H1 (cell line): ENCODE results near the gene CDH15. TPM values are rescaled to one million over a fixed set of nuclear protein-coding genes. Genes with fewer than 3 reads are reported as not detected.

Source experiments
- CTCF ChIA-PET: fragments of 300-600 bp; sonication (Branson Sonifier 250); formaldehyde crosslinking; loops from one replicate; lab custom pipeline; 2021; ENCODE audit not compliant: partially characterized antibody; lab: Charles Lee
- POLR2A ChIA-PET: fragments of 300-600 bp; sonication (Branson Sonifier 250); formaldehyde crosslinking; loops from one replicate; lab custom pipeline; 2021; ENCODE audit warnings: inconsistent platforms; ENCODE audit not compliant: partially characterized antibody; lab: Charles Lee
- DNase-seq, 2 experiments: peaks; one replicate each; pipeline versions ENCODE4 v3.0.0 to v3.0.0-alpha.2; 2010 to 2022; ENCODE audit warnings: low spot score in 2 of 2, low read depth in 1 of 2, mixed read lengths in 1 of 2
- FAIRE-seq: peaks from 2 replicates; lab custom pipeline; 2011; peaks lifted over from hg19 to GRCh38; lab: Jason Lieb, UNC
- H2AFZ ChIP-seq: 2 replicates; pipeline ENCODE4 v1.8.1; 2012; ENCODE audit warnings: low read length, inconsistent platforms
- H2AK5ac ChIP-seq: 2 replicates; pipeline ENCODE4 v1.6.1; 2013; ENCODE audit warnings: low read depth, low read length
- H2BK120ac ChIP-seq: replicated peaks from 2 replicates; pipeline ENCODE3; 2013; ENCODE audit warnings: low read depth, low read length, inconsistent platforms
- H2BK12ac ChIP-seq: 2 replicates; pipeline ENCODE4 v1.6.1; 2013; ENCODE audit warnings: low read depth, low read length
- H2BK15ac ChIP-seq: 2 replicates; pipeline ENCODE4 v1.6.1; 2013; ENCODE audit warnings: low read length
- H2BK20ac ChIP-seq: 2 replicates; pipeline ENCODE4 v1.6.1; 2013; ENCODE audit warnings: low read length
- H2BK5ac ChIP-seq: 2 replicates; pipeline ENCODE4 v1.6.1; 2013; ENCODE audit warnings: low read depth, low read length
- H3K14ac ChIP-seq: 2 replicates; pipeline ENCODE4 v1.6.1; 2013; ENCODE audit warnings: inconsistent platforms; ENCODE audit not compliant: insufficient read length
- H3K18ac ChIP-seq: 2 replicates; pipeline ENCODE4 v1.6.1; 2013; ENCODE audit warnings: low read length; ENCODE audit errors: extremely low read depth
- H3K23ac ChIP-seq: 2 replicates; pipeline ENCODE4 v1.6.1; 2013; ENCODE audit warnings: inconsistent platforms; ENCODE audit not compliant: insufficient read length
- H3K23me2 ChIP-seq: 2 replicates; pipeline ENCODE4 v1.6.1; 2013; ENCODE audit warnings: low read depth, low read length
- H3K27ac ChIP-seq: 2 replicates; pipeline ENCODE4 v1.6.1; 2011; ENCODE audit warnings: low read depth, low read length, inconsistent platforms
- H3K27me3 ChIP-seq, 4 experiments: replicated peaks in 1 of 4; 1 replicate in 1 of 4; 2 replicates in 3 of 4; pipeline versions ENCODE4 v1.6.1 to v1.8.1; 2011 to 2013; ENCODE audit warnings: low read length in 3 of 4, mild to moderate bottlenecking in 3 of 4, inconsistent platforms in 2 of 4, mixed read lengths in 2 of 4, moderate library complexity in 1 of 4; ENCODE audit not compliant: control insufficient read depth in 3 of 4, insufficient read depth in 3 of 4; ENCODE audit errors: extremely low read depth in 1 of 4
- H3K36me3 ChIP-seq, 4 experiments: 2 replicates each; pipeline versions ENCODE4 v1.6.1 to v1.8.1; 2011 to 2013; ENCODE audit warnings: mild to moderate bottlenecking in 4 of 4, low read length in 3 of 4, moderate library complexity in 2 of 4, control low read depth in 1 of 4, inconsistent platforms in 1 of 4; ENCODE audit not compliant: insufficient read depth in 4 of 4, control insufficient read depth in 2 of 4
- H3K4ac ChIP-seq: replicated peaks from 2 replicates; pipeline ENCODE3; 2013; ENCODE audit warnings: low read length, low read depth, mixed read lengths, inconsistent platforms; ENCODE audit not compliant: insufficient read length
- H3K4me1 ChIP-seq, 4 experiments: replicated peaks in 1 of 4; 1 replicate in 1 of 4; 2 replicates in 3 of 4; pipeline versions ENCODE4 v1.6.1 to v1.8.1; 2011 to 2013; ENCODE audit warnings: low read length in 3 of 4, inconsistent platforms in 2 of 4, mixed read lengths in 1 of 4; ENCODE audit not compliant: insufficient read depth in 4 of 4, control insufficient read depth in 3 of 4
- H3K4me2 ChIP-seq, 2 experiments: 2 replicates each; pipeline versions ENCODE4 v1.6.1 to v1.8.1; 2011 to 2013; ENCODE audit warnings: low read depth in 2 of 2, low read length in 2 of 2, control low read depth in 1 of 2, inconsistent platforms in 1 of 2, mild to moderate bottlenecking in 1 of 2; ENCODE audit not compliant: insufficient read depth in 1 of 2
- H3K4me3 ChIP-seq, 4 experiments: fragments of 200-600, 300-600 bp in 1 of 4; sonication (generic), shearing (Covaris generic), sonication (Bioruptor Twin) in 1 of 4; 2 replicates each; pipeline versions ENCODE4 v1.5.1 to v1.8.1; 2011 to 2016; ENCODE audit warnings: low read length in 4 of 4, low read depth in 3 of 4, control low read depth in 2 of 4, inconsistent platforms in 2 of 4, mild to moderate bottlenecking in 2 of 4, mixed read lengths in 1 of 4, moderate library complexity in 1 of 4; ENCODE audit not compliant: insufficient read depth in 2 of 4; ENCODE audit errors: extremely low read depth in 1 of 4
- H3K56ac ChIP-seq: replicated peaks from 2 replicates; pipeline ENCODE3; 2013; ENCODE audit warnings: low read depth, mild to moderate bottlenecking, mixed read lengths, low read length, inconsistent platforms; ENCODE audit not compliant: insufficient read length
- H3K79me1 ChIP-seq: 2 replicates; pipeline ENCODE4 v1.6.1; 2013; ENCODE audit warnings: low read depth, low read length, control low read depth
- H3K79me2 ChIP-seq, 2 experiments: 2 replicates each; pipeline versions ENCODE4 v1.6.1 to v1.8.1; 2012 to 2013; ENCODE audit warnings: low read length in 2 of 2, mild to moderate bottlenecking in 2 of 2, inconsistent platforms in 1 of 2; ENCODE audit not compliant: insufficient read depth in 2 of 2, control insufficient read depth in 1 of 2
- H3K9ac ChIP-seq, 4 experiments: replicated peaks in 1 of 4; 1 replicate in 1 of 4; 2 replicates in 3 of 4; pipeline versions ENCODE4 v1.6.1 to v1.8.1; 2011 to 2013; ENCODE audit warnings: low read depth in 3 of 4, low read length in 3 of 4, control low read depth in 2 of 4, mild to moderate bottlenecking in 2 of 4, moderate library complexity in 2 of 4, inconsistent platforms in 1 of 4; ENCODE audit errors: extremely low read depth in 1 of 4
- H3K9me3 ChIP-seq, 2 experiments: 2 replicates each; pipeline versions ENCODE4 v1.6.1 to v1.8.1; 2012 to 2013; ENCODE audit warnings: mild to moderate bottlenecking in 2 of 2, moderate library complexity in 2 of 2, control low read depth in 1 of 2, inconsistent platforms in 1 of 2, low read depth in 1 of 2, low read length in 1 of 2, mixed read lengths in 1 of 2; ENCODE audit not compliant: insufficient read depth in 2 of 2
- H4K20me1 ChIP-seq, 2 experiments: replicated peaks in 1 of 2; 2 replicates each; pipeline versions ENCODE3 to v1.8.1; 2011 to 2013; ENCODE audit warnings: inconsistent platforms in 2 of 2, low read length in 2 of 2, mild to moderate bottlenecking in 1 of 2; ENCODE audit not compliant: insufficient read depth in 2 of 2, control insufficient read depth in 1 of 2
- H4K5ac ChIP-seq: 2 replicates; pipeline ENCODE4 v1.6.1; 2013; ENCODE audit warnings: low read length, low read depth, mixed read lengths, inconsistent platforms; ENCODE audit not compliant: insufficient read length
- H4K8ac ChIP-seq: 2 replicates; pipeline ENCODE4 v1.8.0; 2013; ENCODE audit warnings: mild to moderate bottlenecking, moderate library complexity, low read length, inconsistent platforms; ENCODE audit not compliant: insufficient read depth; ENCODE audit errors: extremely low read depth
- H4K91ac ChIP-seq: replicated peaks from 2 replicates; pipeline ENCODE3; 2013; ENCODE audit warnings: low read length, mixed read lengths, inconsistent platforms; ENCODE audit not compliant: insufficient read length
- BACH1 ChIP-seq: IDR thresholded peaks from 2 replicates; pipeline ENCODE4 v1.6.1; 2012; ENCODE audit warnings: low read length, improper control_type of control experiment
- BRCA1 ChIP-seq: IDR thresholded peaks from 2 replicates; pipeline ENCODE4 v1.6.1; 2012; ENCODE audit warnings: low read depth, low read length, improper control_type of control experiment
- FOSL1 ChIP-seq: IDR thresholded peaks from 2 replicates; pipeline ENCODE4 v1.6.1; 2011; ENCODE audit warnings: mild to moderate bottlenecking, low read depth, low read length, moderate library complexity; ENCODE audit not compliant: insufficient read depth
- SP1 ChIP-seq: IDR thresholded peaks from 2 replicates; pipeline ENCODE4 v1.6.1; 2011; ENCODE audit warnings: low read depth, low read length
- SP2 ChIP-seq: IDR thresholded peaks from 2 replicates; pipeline ENCODE4 v1.6.1; 2012; ENCODE audit warnings: mild to moderate bottlenecking, low read length, inconsistent platforms
- SP4 ChIP-seq: IDR thresholded peaks from 2 replicates; pipeline ENCODE4 v1.6.1; 2012; ENCODE audit warnings: low read length, inconsistent platforms
- SRF ChIP-seq: IDR thresholded peaks from 2 replicates; pipeline ENCODE4 v1.6.1; 2011; ENCODE audit warnings: mild to moderate bottlenecking, low read depth, low read length, moderate library complexity
- WGBS, 2 experiments: shearing (Covaris generic) in 1 of 2; methylation state at CpG; one replicate each; pipeline versions ENCODE4 v1.1.6 to v1.1.7; 2013 to 2015; ENCODE audit warnings: low lambda C conversion rate in 2 of 2, mixed read lengths in 2 of 2, inconsistent platforms in 1 of 2, low coverage in 1 of 2, missing lambda C conversion rate in 1 of 2; ENCODE audit not compliant: insufficient replicate concordance in 2 of 2, insufficient coverage in 1 of 2, insufficient read length in 1 of 2; ENCODE audit errors: extremely low coverage in 1 of 2, missing lambda C conversion rate in 1 of 2; 5-methylcytosine and 5-hydroxymethylcytosine counted together
- polyA plus RNA-seq, 7 experiments: library from polyadenylated mRNA; depleted of rRNA in 3 of 7; stranded (reverse) in 5 of 7; unstranded in 2 of 7; fragments of >200 nt in 5 of 7; fragments of 200-250 nt in 2 of 7; gene quantifications; 1 replicate in 5 of 7; 2 replicates in 1 of 7; 4 replicates in 1 of 7; pipeline versions ENCODE4 v1.2.1 to v1.2.3, GENCODE V29; 2011 to 2013; ENCODE audit warnings: missing spikeins in 2 of 7, mixed read lengths in 2 of 7
- total RNA-seq: library from RNA; stranded (reverse); fragmentation: NEBNext Ultra II Directional; extraction: Animal tissue kit (Norgen Biotek cat#: 25700); gene quantifications from 2 replicates; pipeline ENCODE4 v1.2.1, GENCODE V29; 2021

The CDH15 gene
- total and polyA plus RNA-seq, 2 of the 8 experiments (the other 6 are each of a cell fraction or from before 2014, with no cell fraction given), result 0.50 to 0.82 TPM

- Histone ChIP-seq H3K27me3 (no peaks in the 10 kb centered on the region; a peak in 1 of 7 replicates), H3K4ac (no peak overlapping the region), H3K23ac (no peak overlapping the region), H3K56ac (no peak overlapping the region), H4K20me1 (no peaks in the 10 kb centered on the region), H3K36me3 (no peaks in the 10 kb centered on the region), H2BK15ac (no peak overlapping the region), H2BK12ac (no peak overlapping the region), H3K9me3 (peaks cover 5 to 24% of the 10 kb centered on the region in 2 experiments; a peak in 3 of 4 replicates), H3K14ac (no peak overlapping the region), H3K23me2 (no peaks in the 10 kb centered on the region), H3K4me2 (no peak overlapping the region), H2BK120ac (no peak overlapping the region), H3K9ac (no peak overlapping the region), H3K18ac (no peak overlapping the region), H3K4me3 (no peak overlapping the region), H2AK5ac (no peak overlapping the region), H3K79me1 (no peaks in the 10 kb centered on the region), H2BK20ac (peak overlapping the region; percentile 90; the same call in 1 of the 2 replicates), H3K4me1 (peaks cover 0 to 7% (median 6%) of the 10 kb centered on the region in 4 experiments; a peak in 6 of 7 replicates), H2AFZ (no peak overlapping the region), H4K8ac (no peak overlapping the region), H4K5ac (no peak overlapping the region), H4K91ac (no peak overlapping the region), H2BK5ac (no peak overlapping the region), H3K79me2 (no peaks in the 10 kb centered on the region), H3K27ac (no peak overlapping the region)
- FAIRE-seq (no peak), DNase-seq (no peak)
- ChIA-PET POLR2A (interaction anchor here (1.2 to 2.1 kb wide), 2 partner anchors 7 to 20 kb away, joined by 3 to 6 read pairs; no protein-coding TSS in a partner anchor), CTCF (interaction anchor here (1.1 to 1.7 kb wide), 3 partner anchors 11 to 365 kb away, joined by 3 to 4 read pairs (median 3); no protein-coding TSS in a partner anchor)
- TF ChIP-seq SRF, result no peak
- TF ChIP-seq SP2, result no peak
- TF ChIP-seq SP4, result no peak
- TF ChIP-seq BRCA1, result no peak
- TF ChIP-seq BACH1, result no peak
- no peak for TF ChIP-seq SP1
- no peak for TF ChIP-seq FOSL1
- WGBS, 2 experiments, result 89% methylated on average over 9 of the region's 9 CpGs; no CpG with 5 or more reads in 1 of the 2 experiments
Measured at GRCh38 chr16:89163297-89163696, 8.3 kb upstream of the CDH15 start.
